Aorta (tissue), 5 donors: ENCODE results near the gene CAMKMT. TPM values are rescaled to one million over a fixed set of nuclear protein-coding genes. Genes with fewer than 3 reads are reported as not detected.

Experiments used
- ATAC-seq: fragments of 200-7000 bp; cut with Tn5 transposase; one replicate; pipeline ENCODE4 v1.9.1; 2022; ENCODE audit warnings: moderate library complexity; ENCODE audit not compliant: low FRiP score
- DNase-seq, 2 donors: peaks; one replicate each; pipeline ENCODE4 v3.0.0-alpha.2; 2020
- H3K27ac ChIP-seq, 2 donors: one replicate each; pipeline ENCODE4 v1.5.1; 2013; ENCODE audit warnings: low read length in 2 of 2, mild to moderate bottlenecking in 2 of 2, moderate library complexity in 2 of 2, control low read depth in 1 of 2, inconsistent platforms in 1 of 2, low read depth in 1 of 2
- H3K27me3 ChIP-seq, 2 donors: one replicate each; pipeline ENCODE4 v1.6.1; 2013; ENCODE audit warnings: control low read depth in 1 of 2, low read length in 1 of 2, mild to moderate bottlenecking in 1 of 2, moderate library complexity in 1 of 2; ENCODE audit not compliant: insufficient read depth in 2 of 2, control insufficient read depth in 1 of 2
- H3K36me3 ChIP-seq, 2 donors: one replicate each; pipeline ENCODE4 v1.6.1; 2013; ENCODE audit warnings: control low read depth in 1 of 2, low read length in 1 of 2, mild to moderate bottlenecking in 1 of 2; ENCODE audit not compliant: insufficient read depth in 2 of 2, control insufficient read depth in 1 of 2
- H3K4me1 ChIP-seq, 2 donors: one replicate each; pipeline ENCODE4 v1.6.1; 2013; ENCODE audit warnings: low read length in 2 of 2, control low read depth in 1 of 2, mild to moderate bottlenecking in 1 of 2, moderate library complexity in 1 of 2; ENCODE audit not compliant: insufficient read depth in 2 of 2, control insufficient read depth in 1 of 2
- H3K4me3 ChIP-seq, 2 donors: one replicate each; pipeline ENCODE4 v1.5.1; 2013; ENCODE audit warnings: low read length in 2 of 2, control low read depth in 1 of 2, mild to moderate bottlenecking in 1 of 2
- H3K9me3 ChIP-seq: one replicate; pipeline ENCODE4 v1.6.1; 2013; ENCODE audit warnings: mild to moderate bottlenecking, low read length; ENCODE audit not compliant: control insufficient read depth
- whole genome bisulfite sequencing, 2 donors: extraction: QIAGEN DNeasy Blood & Tissue Kit; methylation state at CpG; one replicate each; pipeline ENCODE4 v1.1.7; 2013; 5-methylcytosine and 5-hydroxymethylcytosine counted together
- intact Hi-C, 2 donors: fragments of 100-400 bp; cut with DNase I; formaldehyde crosslinking; loops; one replicate each; pipeline versions ENCODE4 v1.14.2 to v1.15.0; 2022
- polyA plus RNA-seq, 2 donors: library from polyadenylated mRNA; stranded (reverse); fragments of 200-250 nt; gene quantifications; one replicate each; pipeline ENCODE4 v1.2.3, GENCODE V29; 2013
- total RNA-seq, 2 donors: library from RNA; stranded (reverse); fragmentation: NEBNext Ultra II Directional; extraction: Animal tissue kit (Norgen Biotek cat#: 25700); gene quantifications; one replicate each; pipeline ENCODE4 v1.2.1, GENCODE V29; 2021
- donor health status: healthy with polysubstance abuse.
- donor health status: Bipolar disorder and iron deficiency.
- donor health status: DM: no; HTN: no; CAD: no.
- donor health status: DM: no; HTN: no; CAD: no.
- donor health status: DM: yes; HTN: yes; CAD: no.

CAMKMT gene
- total and polyA plus RNA-seq, 4 donors: 3.1 to 15.2 (median 11.9) TPM

- Histone ChIP-seq H3K27me3 (no peaks in the 10 kb centered on the region), H3K27ac (no peak overlapping the region), H3K4me1 (no peaks in the 10 kb centered on the region), H3K9me3 (no peaks in the 10 kb centered on the region), H3K36me3 (no peaks in the 10 kb centered on the region), H3K4me3 (no peak overlapping the region)
- DNase-seq (no peak), ATAC-seq (no peak)
- intact Hi-C loops: no loop called here
Observed at GRCh38 chr2:44684559-44684958, 322.8 kb downstream of the CAMKMT start.

DNA sequence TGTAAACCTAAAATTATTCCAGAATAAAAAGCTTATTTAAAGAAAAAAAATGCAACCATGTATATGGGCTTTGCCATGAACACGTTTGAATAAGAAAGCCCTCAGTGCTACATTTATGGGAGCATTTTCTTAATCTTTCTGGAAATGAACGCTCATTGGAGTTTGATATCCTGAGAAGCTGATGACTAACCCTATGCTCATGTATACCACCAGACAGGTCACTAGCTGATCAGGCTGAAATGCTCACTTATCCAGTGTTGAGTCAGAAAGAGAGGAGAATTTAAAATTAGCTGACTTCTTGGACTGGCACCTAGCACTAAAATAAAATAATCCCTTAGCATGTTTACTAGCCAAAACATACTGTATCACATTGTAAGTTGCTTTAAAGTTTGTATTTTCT lies 324.8 kb downstream of the CAMKMT start:
- H3K36me3 ChIP-seq: no peaks in the 10 kb centered on the region
- intact Hi-C loops: no loop called here
- ATAC-seq (no peak), DNase-seq (no peak)
- no peak overlapping the region for H3K4me3 ChIP-seq
- 68 to 69% methylated on average over 2 of the region's 2 CpGs for WGBS, 2 donors
- H3K27me3 ChIP-seq: no peaks in the 10 kb centered on the region
- H3K9me3 ChIP-seq: no peaks in the 10 kb centered on the region
- no peaks in the 10 kb centered on the region for H3K4me1 ChIP-seq
- H3K27ac ChIP-seq: no peak overlapping the region

- intact Hi-C loops: no loop called here
- no peaks in the 10 kb centered on the region for H3K36me3 ChIP-seq
- H3K4me3 ChIP-seq: no peak overlapping the region
- no peak overlapping the region for H3K27ac ChIP-seq
- WGBS, 2 donors: 83 to 85% methylated on average over 5 of the region's 5 CpGs
- H3K4me1 ChIP-seq: no peaks in the 10 kb centered on the region
- no peaks in the 10 kb centered on the region for H3K27me3 ChIP-seq
- DNase-seq (no peak), ATAC-seq (no peak)
- H3K9me3 ChIP-seq: no peaks in the 10 kb centered on the region
Observed at GRCh38 chr2:44687686-44688455, 326.1 kb downstream of the CAMKMT start.

DNA sequence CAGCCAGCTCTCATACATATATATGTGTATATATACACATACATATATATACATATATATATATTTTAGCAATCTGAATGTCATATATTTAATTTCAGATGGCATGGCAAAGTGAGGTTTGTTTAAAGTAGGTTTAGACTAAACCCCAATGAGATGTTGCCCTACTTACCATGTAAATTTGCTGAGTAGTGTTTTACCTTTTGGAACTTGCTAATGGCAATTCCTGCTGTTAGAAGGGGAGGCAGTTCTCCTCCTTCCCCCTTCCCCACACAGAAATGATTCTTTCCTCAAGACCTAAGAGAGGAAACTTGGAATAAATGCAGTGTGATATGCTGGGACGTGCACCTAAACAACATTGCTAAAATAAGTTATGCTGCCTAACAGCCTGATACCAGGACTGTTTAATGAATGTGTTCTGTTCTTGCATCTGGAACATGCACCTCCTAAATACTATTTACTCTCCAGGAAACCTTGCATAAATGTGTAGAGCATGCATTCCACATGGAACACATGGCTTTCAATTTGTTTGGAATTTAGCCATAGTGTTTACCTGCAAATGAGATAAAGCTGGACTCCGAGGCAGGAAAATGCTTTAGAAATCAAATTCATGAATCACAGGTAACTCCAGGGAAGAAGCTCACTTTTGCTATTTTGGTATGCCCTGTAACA lies 326.8 kb downstream of the CAMKMT start:
- no peak overlapping the region for H3K4me3 ChIP-seq
- no peak overlapping the region for H3K27ac ChIP-seq
- H3K9me3 ChIP-seq: no peaks in the 10 kb centered on the region
- 77 to 83% methylated on average over 2 of the region's 2 CpGs for WGBS, 2 donors
- H3K4me1 ChIP-seq: no peaks in the 10 kb centered on the region
- ATAC-seq: no peak
- no peak for DNase-seq
- no peaks in the 10 kb centered on the region for H3K36me3 ChIP-seq
- intact Hi-C loops: no loop called here
- no peaks in the 10 kb centered on the region for H3K27me3 ChIP-seq

- Histone ChIP-seq H3K27me3 (no peaks in the 10 kb centered on the region), H3K9me3 (no peaks in the 10 kb centered on the region), H3K36me3 (no peaks in the 10 kb centered on the region), H3K27ac (no peak overlapping the region), H3K4me3 (no peak overlapping the region), H3K4me1 (no peaks in the 10 kb centered on the region)
- DNase-seq (no peak), ATAC-seq (no peak)
- WGBS, 2 donors: 86 to 93% methylated on average over 1 of the region's 1 CpG
- intact Hi-C loops: no loop called here
Observed at GRCh38 chr2:44689516-44689915, 327.8 kb downstream of the CAMKMT start.

- Histone ChIP-seq H3K27me3 (no peaks in the 10 kb centered on the region), H3K4me3 (no peak overlapping the region), H3K27ac (no peak overlapping the region), H3K36me3 (no peaks in the 10 kb centered on the region), H3K4me1 (no peaks in the 10 kb centered on the region), H3K9me3 (no peaks in the 10 kb centered on the region)
- intact Hi-C loops: no loop called here
- ATAC-seq (no peak), DNase-seq (no peak)
- 80 to 90% methylated on average over 10 of the region's 10 CpGs for WGBS, 2 donors
Observed at GRCh38 chr2:44691174-44691785, 329.5 kb downstream of the CAMKMT start.

- H3K36me3 ChIP-seq: no peaks in the 10 kb centered on the region
- WGBS, 2 donors: 97% methylated on average over 4 of the region's 4 CpGs
- no peak overlapping the region for H3K4me3 ChIP-seq
- H3K9me3 ChIP-seq: no peaks in the 10 kb centered on the region
- DNase-seq: no peak
- no peaks in the 10 kb centered on the region for H3K4me1 ChIP-seq
- no peaks in the 10 kb centered on the region for H3K27me3 ChIP-seq
- intact Hi-C loops: no loop called here
- no peak for ATAC-seq
- H3K27ac ChIP-seq: no peak overlapping the region
Observed at GRCh38 chr2:44692821-44693220, 331.1 kb downstream of the CAMKMT start.

- Histone ChIP-seq H3K4me1 (no peaks in the 10 kb centered on the region), H3K9me3 (no peaks in the 10 kb centered on the region), H3K27ac (no peak overlapping the region), H3K36me3 (no peaks in the 10 kb centered on the region), H3K27me3 (no peaks in the 10 kb centered on the region), H3K4me3 (no peak overlapping the region)
- DNase-seq: no peak
- intact Hi-C loops: no loop called here
- WGBS, 2 donors: 73 to 74% methylated on average over 5 of the region's 5 CpGs
- no peak for ATAC-seq
Observed at GRCh38 chr2:44700824-44701223, 339.1 kb downstream of the CAMKMT start.

GRCh38 chr2:44705356-44705755 lies 343.6 kb downstream of the CAMKMT start:
- H3K4me3 ChIP-seq: no peak overlapping the region
- 84 to 86% methylated on average over 5 of the region's 5 CpGs for WGBS, 2 donors
- no peaks in the 10 kb centered on the region for H3K4me1 ChIP-seq
- intact Hi-C loops: no loop called here
- ATAC-seq (no peak), DNase-seq (no peak)
- no peaks in the 10 kb centered on the region for H3K9me3 ChIP-seq
- H3K36me3 ChIP-seq: no peaks in the 10 kb centered on the region
- H3K27ac ChIP-seq: no peak overlapping the region
- no peaks in the 10 kb centered on the region for H3K27me3 ChIP-seq
